ENCODE measurements around the gene RSPH9.

RSPH9 gene

GRCh38 chr6:43644940-43645612 is at the start of gene RSPH9:
Gene RSPH9 (plus strand): TSS chr6:43645036. CDS start chr6:43645099, 63 bp downstream.
- peak; percentile 50 for DNase-seq

- no peak for DNase-seq
Measured at GRCh38 chr6:43600595-43600994, 44.2 kb upstream of the RSPH9 start.

GRCh38 chr6:43604174-43604573 is 40.7 kb upstream of the RSPH9 start:
- DNase-seq = peak; percentile 77

GRCh38 chr6:43606019-43606418 is 38.8 kb upstream of the RSPH9 start:
- DNase-seq = no peak

- peak; percentile 75 for DNase-seq
Measured at GRCh38 chr6:43608310-43608763, 36.5 kb upstream of the RSPH9 start.

GRCh38 chr6:43608807-43609206 is 36.0 kb upstream of the RSPH9 start:
- no peak for DNase-seq

GRCh38 chr6:43609402-43609801 is 35.4 kb upstream of the RSPH9 start:
- DNase-seq = no peak

GRCh38 chr6:43610431-43610830 is 34.4 kb upstream of the RSPH9 start:
- DNase-seq = no peak

GRCh38 chr6:43613721-43614395 is 31.0 kb upstream of the RSPH9 start:
- DNase-seq = no peak

GRCh38 chr6:43614396-43614730 is 30.5 kb upstream of the RSPH9 start:
- DNase-seq = no peak

- DNase-seq = no peak
Measured at GRCh38 chr6:43616725-43617472, 27.9 kb upstream of the RSPH9 start.

GRCh38 chr6:43621078-43621835 is 23.6 kb upstream of the RSPH9 start:
- no peak for DNase-seq

- no peak for DNase-seq
Measured at GRCh38 chr6:43621836-43622180, 23.0 kb upstream of the RSPH9 start.

- no peak for DNase-seq
Measured at GRCh38 chr6:43622541-43622940, 22.3 kb upstream of the RSPH9 start.

- no peak for DNase-seq
Measured at GRCh38 chr6:43623880-43624785, 20.7 kb upstream of the RSPH9 start.

GRCh38 chr6:43624786-43625288 is 20.0 kb upstream of the RSPH9 start:
- DNase-seq = no peak

GRCh38 chr6:43625393-43625992 is 19.3 kb upstream of the RSPH9 start:
- no peak for DNase-seq

- peak; percentile 93 for DNase-seq
Measured at GRCh38 chr6:43627008-43627825, 17.6 kb upstream of the RSPH9 start.

GRCh38 chr6:43628393-43629103 is 16.3 kb upstream of the RSPH9 start:
- DNase-seq = peak; percentile 51

GRCh38 chr6:43629104-43629504 is 15.7 kb upstream of the RSPH9 start, which contains the start of gene GTPBP2:
Gene GTPBP2 (minus strand): TSS chr6:43629264. CDS start chr6:43629162, 102 bp downstream.
- DNase-seq = peak; percentile 99

Data from fibroblast of skin of right quadriceps (primary cell).